Neuronal stem cell (in vitro differentiated cells): ENCODE results near the gene ZBTB32.

Experiments
- DNase-seq: peaks from one replicate; pipeline ENCODE4 v3.0.0-alpha.2; 2013; ENCODE audit warnings: low spot score
- H2AFZ ChIP-seq: one replicate; pipeline ENCODE4 v1.6.1; 2013; ENCODE audit warnings: mild to moderate bottlenecking, low read length, inconsistent platforms
- H2AK5ac ChIP-seq: 2 replicates; pipeline ENCODE4 v1.6.1; 2013; ENCODE audit warnings: low read depth, mild to moderate bottlenecking, inconsistent platforms, low read length, moderate library complexity, mixed read lengths
- H2BK120ac ChIP-seq: 2 replicates; pipeline ENCODE4 v1.6.1; 2013; ENCODE audit warnings: low read depth, mild to moderate bottlenecking, inconsistent platforms, low read length, moderate library complexity, mixed read lengths
- H2BK12ac ChIP-seq: one replicate; pipeline ENCODE4 v1.6.1; 2013; ENCODE audit warnings: low read length, inconsistent platforms
- H2BK15ac ChIP-seq: 2 replicates; pipeline ENCODE4 v1.6.1; 2013; ENCODE audit warnings: mild to moderate bottlenecking, low read length, inconsistent platforms, mixed read lengths
- H2BK5ac ChIP-seq: one replicate; pipeline ENCODE4 v1.6.1; 2013; ENCODE audit warnings: inconsistent platforms, mild to moderate bottlenecking, low read length, moderate library complexity
- H3K14ac ChIP-seq: one replicate; pipeline ENCODE4 v1.6.1; 2013; ENCODE audit warnings: low read length, inconsistent platforms
- H3K18ac ChIP-seq: 2 replicates; pipeline ENCODE4 v1.6.1; 2013; ENCODE audit warnings: low read length, inconsistent platforms
- H3K23ac ChIP-seq: 2 replicates; pipeline ENCODE4 v1.6.1; 2013; ENCODE audit warnings: low read depth, mild to moderate bottlenecking, mixed read lengths, low read length, inconsistent platforms; ENCODE audit not compliant: poor library complexity
- H3K27ac ChIP-seq: replicated peaks from 3 replicates; pipeline ENCODE4 v1.5.1; 2013; ENCODE audit warnings: low read length, inconsistent platforms
- H3K27me3 ChIP-seq, 3 experiments: 2 replicates each; pipeline ENCODE4 v1.6.1; 2013; ENCODE audit warnings: low read length in 3 of 3, mild to moderate bottlenecking in 2 of 3, inconsistent platforms in 1 of 3, low read depth in 1 of 3, mixed read lengths in 1 of 3, moderate library complexity in 1 of 3; ENCODE audit not compliant: control insufficient read depth in 3 of 3, insufficient read depth in 3 of 3
- H3K36me3 ChIP-seq, 2 donors: replicated peaks in 1 of 2; 2 replicates each; pipeline ENCODE4 v1.6.1; 2013; ENCODE audit warnings: low read length in 2 of 2; ENCODE audit not compliant: control insufficient read depth in 2 of 2, insufficient read depth in 2 of 2
- H3K4ac ChIP-seq: 2 replicates; pipeline ENCODE4 v1.6.1; 2013; ENCODE audit warnings: inconsistent platforms, mild to moderate bottlenecking, low read length, moderate library complexity
- H3K4me1 ChIP-seq, 2 donors: 1 replicate in 1 of 2; 2 replicates in 1 of 2; pipeline ENCODE4 v1.6.1; 2013; ENCODE audit warnings: low read length in 2 of 2, low read depth in 1 of 2; ENCODE audit not compliant: control insufficient read depth in 2 of 2, insufficient read depth in 1 of 2
- H3K4me2 ChIP-seq: one replicate; pipeline ENCODE4 v1.6.1; 2013; ENCODE audit warnings: mild to moderate bottlenecking, low read length, inconsistent platforms; ENCODE audit not compliant: insufficient read depth, poor library complexity, severe bottlenecking
- H3K4me3 ChIP-seq, 2 donors: 2 replicates each; pipeline ENCODE4 v1.5.1; 2013; ENCODE audit warnings: low read length in 2 of 2, mild to moderate bottlenecking in 2 of 2, inconsistent platforms in 1 of 2, moderate library complexity in 1 of 2
- H3K79me1 ChIP-seq: one replicate; pipeline ENCODE4 v1.6.1; 2013; ENCODE audit warnings: low read depth, mild to moderate bottlenecking, inconsistent platforms, low read length, moderate library complexity
- H3K9ac ChIP-seq: one replicate; pipeline ENCODE4 v1.6.1; 2013; ENCODE audit warnings: mild to moderate bottlenecking, low read depth, low read length, inconsistent platforms; ENCODE audit not compliant: poor library complexity
- H3K9me3 ChIP-seq, 2 donors: replicated peaks in 1 of 2; 2 replicates each; pipeline versions ENCODE3 to v1.6.1; 2013; ENCODE audit warnings: low read length in 2 of 2, mild to moderate bottlenecking in 2 of 2, inconsistent platforms in 1 of 2, low read depth in 1 of 2, mixed read lengths in 1 of 2, moderate library complexity in 1 of 2; ENCODE audit not compliant: control insufficient read depth in 2 of 2, insufficient read depth in 1 of 2
- H4K8ac ChIP-seq: one replicate; pipeline ENCODE4 v1.6.1; 2013; ENCODE audit warnings: low read depth, mild to moderate bottlenecking, inconsistent platforms, low read length, moderate library complexity
- H4K91ac ChIP-seq: one replicate; pipeline ENCODE4 v1.6.1; 2013; ENCODE audit warnings: low read length, low read depth, mild to moderate bottlenecking, inconsistent platforms; ENCODE audit not compliant: poor library complexity
- WGBS, 2 donors: extraction: QIAGEN DNeasy Blood & Tissue Kit; methylation state at CpG; one replicate each; pipeline ENCODE4 v1.1.7; 2013; ENCODE audit warnings: missing lambda C conversion rate in 2 of 2, mixed read lengths in 1 of 2; ENCODE audit not compliant: insufficient read length in 2 of 2, insufficient replicate concordance in 1 of 2; ENCODE audit errors: extremely low coverage in 2 of 2; 5-methylcytosine and 5-hydroxymethylcytosine counted together

ZBTB32 gene

GRCh38 chr19:35743640-35744429, 39.5 kb downstream of the ZBTB32 start:
- no peak overlapping the region for H3K18ac ChIP-seq

GRCh38 chr19:35744430-35745327, 40.3 kb downstream of the ZBTB32 start:
- no CpG with 5 or more reads among the region's 41 CpGs for WGBS, 2 donors
- H3K14ac ChIP-seq = no peak overlapping the region

More at GRCh38 chr19:35743640-35744429, 39.5 kb downstream of the ZBTB32 start:
- Histone ChIP-seq H3K9ac (no peak overlapping the region), H2AFZ (no peak overlapping the region), H3K4ac (no peak overlapping the region), H3K36me3 (peaks cover 7 to 16% of the 10 kb centered on the region in 2 donors), H3K14ac (no peak overlapping the region), H2AK5ac (peak overlapping the region; percentile 70), H3K9me3 (no peaks in the 10 kb centered on the region), H3K4me2 (peak overlapping the region; percentile 76), H3K23ac (no peak overlapping the region), H4K91ac (no peak overlapping the region), H3K27me3 (no peaks in the 10 kb centered on the region), H2BK120ac (no peak overlapping the region), H3K4me3 (peak overlapping the region in 1 of 2 donors; percentile 74), H2BK15ac (no peak overlapping the region), H3K79me1 (peaks cover 11% of the 10 kb centered on the region), H3K4me1 (peaks cover 10 to 14% of the 10 kb centered on the region in 2 donors), H4K8ac (no peak overlapping the region), H3K27ac (no peak overlapping the region), H2BK5ac (no peak overlapping the region), H2BK12ac (no peak overlapping the region)
- WGBS, 2 donors = no CpG with 5 or more reads among the region's 19 CpGs
- no peak for DNase-seq

GRCh38 chr19:35745328-35746086, 41.1 kb downstream of the ZBTB32 start, which contains the start of the genes PSENEN and U2AF1L4:
Gene PSENEN, plus strand, starts transcription at chr19:35745651. Its CDS starts 280 bp downstream, at chr19:35745931.
Gene U2AF1L4, minus strand, starts transcription at chr19:35745418. Its CDS starts 27 bp downstream, at chr19:35745391.
- Histone ChIP-seq H2BK12ac (no peak within 1 kb of the TSS), H3K4ac (no peak within 1 kb of the TSS), H3K9me3 (no peaks in the 10 kb centered on the region), H3K23ac (no peak within 1 kb of the TSS), H3K4me2 (peak within 1 kb of the TSS; percentile 76), H3K14ac (no peak within 1 kb of the TSS), H3K79me1 (peaks cover 8% of the 10 kb centered on the region), H3K36me3 (peaks cover 6 to 8% of the 10 kb centered on the region in 2 donors), H4K8ac (no peak within 1 kb of the TSS), H3K9ac (peak within 1 kb of the TSS; percentile 80), H2BK120ac (no peak within 1 kb of the TSS), H3K18ac (peak within 1 kb of the TSS; percentile 67), H2AFZ (peak within 1 kb of the TSS; percentile 91), H4K91ac (no peak within 1 kb of the TSS), H3K27me3 (no peaks in the 10 kb centered on the region), H3K4me1 (peaks cover 9 to 12% of the 10 kb centered on the region in 2 donors), H2AK5ac (peak within 1 kb of the TSS; percentile 70), H2BK5ac (peak within 1 kb of the TSS; percentile 62), H3K27ac (peak within 1 kb of the TSS; percentile 90), H2BK15ac (no peak within 1 kb of the TSS), H3K4me3 (peak within 1 kb of the TSS; percentile 74 to 86)
- no CpG with 5 or more reads among the region's 40 CpGs for WGBS, 2 donors
- peak; percentile 99 for DNase-seq

More at GRCh38 chr19:35744430-35745327, 40.3 kb downstream of the ZBTB32 start:
- Histone ChIP-seq H2BK120ac (no peak overlapping the region), H3K4ac (no peak overlapping the region), H3K18ac (peak overlapping the region; percentile 67), H2AFZ (peak overlapping the region; percentile 91), H3K4me1 (peaks cover 11 to 15% of the 10 kb centered on the region in 2 donors), H3K36me3 (peaks cover 6 to 8% of the 10 kb centered on the region in 2 donors), H3K9me3 (no peaks in the 10 kb centered on the region), H3K79me1 (peaks cover 10% of the 10 kb centered on the region), H4K91ac (no peak overlapping the region), H3K9ac (peak overlapping the region; percentile 80), H2BK15ac (no peak overlapping the region), H3K27ac (peak overlapping the region; percentile 90), H2BK5ac (peak overlapping the region; percentile 62), H2BK12ac (no peak overlapping the region), H3K4me3 (peak overlapping the region; percentile 74 to 86), H3K23ac (no peak overlapping the region), H4K8ac (no peak overlapping the region), H3K27me3 (no peaks in the 10 kb centered on the region), H2AK5ac (peak overlapping the region; percentile 70), H3K4me2 (peak overlapping the region; percentile 76)
- peak; percentile 94 for DNase-seq
